Activated naive CD4-positive, alpha-beta T cell treated with anti-CD3 and anti-CD28 coated beads, Interleukin-2, amount 50 U/mL, for 72 hours (primary cell): ENCODE data around the gene DCDC2B. TPM values are rescaled to one million over a fixed set of nuclear protein-coding genes. Genes with fewer than 3 reads are reported as not detected.
"Not testable (repeated sequence)": the region's sequence is repeated elsewhere in the genome, so short reads cannot be mapped to it uniquely, and the experiment has no call there.

Experiments
- ATAC-seq, 2 donors: fragments of 150-1000 bp; cut with Tn5 transposase; 2 replicates each; pipeline ENCODE4 v1.10.0; 2021; ENCODE audit warnings: mild to moderate bottlenecking in 2 of 2, moderate library complexity in 2 of 2
- DNase-seq, 2 donors: peaks; one replicate each; pipeline ENCODE4 v3.0.0; 2021 to 2022; ENCODE audit warnings: low spot score in 2 of 2
- H3K27ac Mint-ChIP-seq, 2 donors: one replicate each; pipeline ENCODE4 v1.8.0; 2022; ENCODE audit warnings: mild to moderate bottlenecking in 2 of 2, mixed read lengths in 2 of 2
- H3K36me3 Mint-ChIP-seq, 2 donors: one replicate each; pipeline ENCODE4 v1.8.0; 2022; ENCODE audit warnings: mixed read lengths in 2 of 2
- H3K9me3 Mint-ChIP-seq, 2 donors: one replicate each; pipeline ENCODE4 v1.8.0; 2022; ENCODE audit warnings: mixed read lengths in 2 of 2
- total RNA-seq, 2 donors: library from RNA; stranded (reverse); gene quantifications; one replicate each; pipeline ENCODE4 v1.2.3, GENCODE V29; 2022

Gene DCDC2B
- total RNA-seq = under 1 TPM in 1 of 2 donors, not detected in 1; 0.16 TPM

DNA sequence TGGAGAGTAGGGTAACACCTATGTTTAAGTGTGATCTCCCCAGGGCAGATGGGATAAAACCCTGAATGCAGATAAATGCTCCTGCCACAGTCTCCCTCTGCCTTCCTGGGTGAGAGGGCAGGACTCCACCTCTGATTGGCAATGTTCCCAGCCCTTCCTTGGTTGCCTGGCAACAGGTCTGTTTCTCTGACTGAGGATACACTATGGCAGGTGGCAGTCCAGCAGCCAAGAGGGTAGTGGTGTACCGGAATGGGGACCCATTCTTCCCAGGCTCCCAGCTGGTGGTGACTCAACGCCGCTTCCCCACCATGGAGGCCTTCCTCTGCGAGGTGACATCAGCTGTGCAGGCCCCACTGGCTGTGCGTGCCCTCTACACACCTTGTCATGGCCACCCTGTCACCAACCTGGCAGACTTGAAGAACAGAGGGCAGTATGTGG, at the start of gene DCDC2B:
DCDC2B (plus strand) TSS at position 199 of the 438 bp plus-strand sequence; CDS start at position 204, 5 bp downstream.
- Mint-ChIP-seq H3K9me3 (no peaks in the 10 kb centered on the region), H3K36me3 (peaks cover 6 to 15% of the 10 kb centered on the region in 2 donors), H3K27ac (peak within 1 kb of the TSS; percentile 19 to 76)
- ATAC-seq (no peak), DNase-seq (no peak)

DNA sequence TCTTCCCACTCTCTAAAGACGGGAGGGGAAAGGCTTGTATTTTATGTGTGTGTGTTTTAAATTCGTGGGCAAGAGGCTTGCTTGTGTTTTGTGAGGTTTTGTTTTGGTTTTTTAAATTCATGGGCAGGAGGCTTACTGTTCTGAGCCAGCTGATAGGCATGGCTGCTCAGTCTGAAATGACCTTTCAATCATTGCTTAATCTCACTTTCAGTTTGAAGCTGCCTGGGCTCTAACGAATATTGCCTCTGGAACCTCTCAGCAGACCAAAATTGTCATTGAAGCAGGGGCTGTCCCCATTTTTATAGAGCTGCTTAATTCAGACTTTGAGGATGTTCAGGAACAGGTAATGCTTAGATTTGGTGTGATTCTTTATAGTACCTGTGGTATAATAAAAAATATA, 49.7 kb upstream of the DCDC2B start:
- ATAC-seq = peak in 1 of 2 donors; percentile 95
- Mint-ChIP-seq H3K27ac (peak overlapping the region in 1 of 2 donors; percentile 13), H3K9me3 (no peaks in the 10 kb centered on the region)

DNA sequence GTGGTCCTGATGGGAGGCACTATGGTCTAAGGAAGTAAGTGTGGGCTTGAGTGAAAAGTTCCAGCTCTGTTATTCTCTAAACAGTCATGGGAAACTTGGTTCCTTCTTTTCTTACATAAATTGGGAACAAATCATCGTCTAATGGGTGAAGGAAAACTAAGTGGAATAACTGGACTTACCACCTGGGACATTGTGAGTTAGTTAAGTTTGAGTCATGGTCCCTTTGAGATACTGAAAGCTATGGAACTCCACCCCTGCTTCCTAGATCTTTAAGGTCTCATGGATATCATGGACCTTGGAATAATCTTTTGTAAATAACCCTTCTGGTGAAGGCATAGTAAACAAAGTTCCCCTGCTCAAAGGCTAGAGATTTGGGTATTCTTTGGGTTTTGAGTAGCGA, 45.5 kb upstream of the DCDC2B start:
- DNase-seq (no peak), ATAC-seq (no peak)
- Mint-ChIP-seq H3K27ac (peak overlapping the region in 1 of 2 donors; percentile 79), H3K36me3 (peaks cover under 1 to 2% of the 10 kb centered on the region in 2 donors), H3K9me3 (no peaks in the 10 kb centered on the region)

More for the DNA sequence above, 49.7 kb upstream of the DCDC2B start:
- DNase-seq = no peak
- peaks cover 10 to 11% of the 10 kb centered on the region in 2 donors for H3K36me3 Mint-ChIP-seq

DNA sequence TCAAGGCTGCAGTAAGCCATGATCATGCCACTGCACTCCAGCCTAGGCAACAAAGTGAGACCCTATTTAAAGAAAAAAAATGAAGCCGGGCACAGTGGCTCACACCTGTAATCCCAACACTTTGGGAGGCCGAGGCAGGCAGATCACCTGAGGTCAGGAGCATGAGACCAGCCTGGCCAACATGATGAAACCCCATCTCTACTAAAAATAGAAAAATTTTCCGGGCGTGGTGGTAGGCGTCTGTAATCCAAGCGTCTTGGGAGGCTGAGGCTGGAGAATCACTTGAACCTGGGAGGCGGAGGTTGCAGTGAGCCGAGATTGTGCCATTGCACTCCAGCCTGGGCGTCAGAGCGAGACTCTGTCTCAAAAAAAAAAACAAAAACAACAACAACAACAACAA, 43.3 kb upstream of the DCDC2B start:
- DNase-seq, H3K27ac Mint-ChIP-seq, ATAC-seq, H3K9me3 Mint-ChIP-seq: not testable (repeated sequence)
- H3K36me3 Mint-ChIP-seq = peaks cover 6 to 12% of the 10 kb centered on the region in 2 donors

GRCh38 chr1:32170991-32171390, 37.9 kb upstream of the DCDC2B start:
- no peaks in the 10 kb centered on the region for H3K9me3 Mint-ChIP-seq
- H3K36me3 Mint-ChIP-seq = peaks cover 10 to 33% of the 10 kb centered on the region in 2 donors
- DNase-seq = no peak
- ATAC-seq = no peak
- H3K27ac Mint-ChIP-seq = peak overlapping the region in 1 of 2 donors; percentile 67

DNA sequence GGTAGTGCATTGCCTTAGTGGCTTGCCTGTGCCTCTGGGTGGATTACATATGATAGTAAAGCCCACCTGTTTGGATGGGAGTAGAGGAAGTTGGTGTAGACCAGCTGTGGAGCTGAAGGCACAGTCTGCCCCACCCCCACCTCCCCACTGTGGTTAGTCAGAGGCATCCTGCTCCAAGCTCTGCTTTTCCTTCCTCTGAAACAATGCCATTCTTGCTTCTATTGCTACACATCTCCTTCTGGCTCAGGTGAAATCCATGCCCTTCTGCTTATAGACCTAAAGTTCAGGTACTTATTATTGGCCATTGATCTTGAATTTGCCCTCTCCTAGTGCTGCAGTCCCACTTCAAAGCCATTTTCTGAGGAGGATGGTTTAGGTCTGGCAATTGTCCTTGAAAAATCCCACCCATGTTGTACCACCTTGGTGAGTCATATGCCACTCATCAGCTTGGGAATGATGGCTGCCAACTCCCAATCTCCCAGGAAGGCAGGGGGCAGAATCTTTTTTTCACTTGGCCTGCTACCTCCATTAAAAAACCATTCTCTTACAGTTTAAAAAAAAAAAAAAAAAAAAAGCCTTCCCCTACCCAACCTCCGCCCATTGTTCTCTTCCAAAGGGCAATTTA, 36.2 kb upstream of the DCDC2B start:
- ATAC-seq = no peak
- Mint-ChIP-seq H3K36me3 (peaks cover 10 to 33% of the 10 kb centered on the region in 2 donors), H3K27ac (peak overlapping the region in 1 of 2 donors; percentile 67), H3K9me3 (no peaks in the 10 kb centered on the region)
- no peak for DNase-seq

DNA sequence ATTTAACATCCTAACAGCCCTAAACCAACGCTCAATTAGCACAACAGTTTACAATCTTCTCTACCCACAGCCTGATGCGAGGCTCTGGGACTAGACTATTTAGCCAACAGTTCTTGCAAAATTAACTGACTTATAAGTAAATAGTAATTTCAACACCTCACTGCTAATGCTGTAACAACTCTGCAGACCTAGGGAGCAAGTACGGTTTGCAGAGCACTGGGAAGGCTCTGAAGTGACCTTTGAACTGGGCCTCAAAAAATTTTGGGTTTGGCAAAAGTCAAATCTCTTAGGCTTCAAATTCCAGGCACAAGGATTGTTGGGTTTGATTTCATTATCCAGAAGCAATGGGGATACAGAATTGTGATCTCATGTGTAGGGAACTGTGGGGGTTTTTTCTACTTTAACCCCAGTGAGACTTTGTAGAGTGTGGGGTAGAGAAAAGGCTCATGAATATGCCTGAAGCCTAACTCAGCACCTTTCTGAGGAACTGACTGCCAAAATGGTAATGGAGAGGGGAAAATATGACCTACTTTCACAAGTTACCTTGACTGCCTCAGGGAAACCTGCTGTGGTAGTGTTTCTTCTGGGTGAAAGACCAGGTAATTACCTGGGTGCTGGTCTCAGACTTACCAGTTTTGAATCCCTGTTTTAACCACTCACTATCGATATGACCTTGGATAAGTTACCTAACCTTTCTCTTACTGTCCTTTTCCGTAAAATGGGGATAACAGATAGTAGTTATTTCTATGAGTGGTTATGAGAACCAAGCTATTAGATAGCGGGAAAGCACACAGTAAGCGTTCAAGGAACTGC, 30.3 kb upstream of the DCDC2B start:
- H3K27ac Mint-ChIP-seq = peak overlapping the region; percentile 98
- no peak for DNase-seq
- peaks cover 19 to 31% of the 10 kb centered on the region in 2 donors for H3K36me3 Mint-ChIP-seq
- no peaks in the 10 kb centered on the region for H3K9me3 Mint-ChIP-seq
- no peak for ATAC-seq

GRCh38 chr1:32179193-32179442, 29.8 kb upstream of the DCDC2B start:
- peak overlapping the region; percentile 98 for H3K27ac Mint-ChIP-seq
- peak in 1 of 2 donors; percentile 23 for DNase-seq
- H3K36me3 Mint-ChIP-seq = peaks cover 22 to 36% of the 10 kb centered on the region in 2 donors
- ATAC-seq = no peak
- no peaks in the 10 kb centered on the region for H3K9me3 Mint-ChIP-seq

- Mint-ChIP-seq H3K36me3 (peaks cover 27 to 41% of the 10 kb centered on the region in 2 donors), H3K9me3 (no peaks in the 10 kb centered on the region), H3K27ac (peak within 1 kb of the TSS; percentile 98)
- ATAC-seq (peak; percentile 88), DNase-seq (peak; percentile 89 to 96)
Observed at GRCh38 chr1:32179443-32180185, 29.3 kb upstream of the DCDC2B start, which contains the start of gene TXLNA. TSS of gene TXLNA (plus strand) at chr1:32179675. CDS start at chr1:32180346, 671 bp downstream.

GRCh38 chr1:32180186-32181060, 28.5 kb upstream of the DCDC2B start:
- Mint-ChIP-seq H3K27ac (peak overlapping the region; percentile 97 to 98), H3K9me3 (no peaks in the 10 kb centered on the region), H3K36me3 (peaks cover 27 to 46% of the 10 kb centered on the region in 2 donors)
- peak; percentile 39 to 67 for DNase-seq
- peak; percentile 17 to 21 for ATAC-seq

GRCh38 chr1:32181065-32181464, 27.8 kb upstream of the DCDC2B start:
- Mint-ChIP-seq H3K9me3 (no peaks in the 10 kb centered on the region), H3K27ac (peak overlapping the region; percentile 97 to 98), H3K36me3 (peaks cover 29 to 50% of the 10 kb centered on the region in 2 donors)
- ATAC-seq = no peak
- no peak for DNase-seq

DNA sequence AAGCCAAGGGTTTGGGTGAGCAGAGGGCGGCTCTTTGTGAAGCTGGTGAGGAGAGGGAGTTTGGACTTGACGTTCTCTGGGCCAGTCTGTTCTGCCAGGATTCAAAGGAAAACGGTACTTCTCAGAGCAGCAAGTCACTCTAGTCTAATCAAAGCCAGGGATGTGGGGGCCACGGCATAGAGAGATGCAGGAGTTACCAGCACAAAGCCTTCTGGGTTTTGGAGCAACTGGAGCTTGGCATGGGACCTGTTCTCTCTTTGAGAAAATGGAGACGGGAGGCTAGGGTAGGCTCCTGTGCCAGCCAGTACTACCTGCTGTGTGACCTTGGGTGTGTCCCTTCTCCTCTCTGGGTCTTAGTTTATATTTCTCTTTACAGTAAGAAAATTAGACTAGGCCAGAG, 27.3 kb upstream of the DCDC2B start:
- H3K36me3 Mint-ChIP-seq = peaks cover 34 to 55% of the 10 kb centered on the region in 2 donors
- DNase-seq (no peak), ATAC-seq (no peak)
- H3K9me3 Mint-ChIP-seq = no peaks in the 10 kb centered on the region
- H3K27ac Mint-ChIP-seq = peak overlapping the region; percentile 97 to 98

DNA sequence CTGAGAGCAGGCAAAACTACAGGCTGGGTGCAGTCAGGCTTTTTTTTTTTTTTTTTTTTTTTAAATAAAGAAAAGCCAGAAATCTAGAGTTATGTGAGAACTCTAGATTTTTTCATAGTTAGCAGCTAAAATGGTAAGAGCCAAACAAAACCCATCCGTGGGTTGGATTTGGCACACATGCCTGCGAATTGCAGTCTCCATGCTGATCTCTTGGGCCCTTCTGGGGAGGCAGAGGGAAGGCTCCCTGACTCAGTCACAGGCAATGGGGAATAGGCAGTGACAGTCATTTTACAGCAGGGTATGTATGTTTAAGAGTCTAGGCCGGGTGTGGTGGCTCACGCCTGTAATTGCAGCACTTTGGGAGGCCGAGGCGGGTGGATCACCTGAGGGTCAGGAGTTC, 26.8 kb upstream of the DCDC2B start:
- DNase-seq (no peak), ATAC-seq (no peak)
- H3K36me3 Mint-ChIP-seq = peaks cover 36 to 57% of the 10 kb centered on the region in 2 donors
- no peaks in the 10 kb centered on the region for H3K9me3 Mint-ChIP-seq
- H3K27ac Mint-ChIP-seq = peak overlapping the region; percentile 28 to 95

- no peaks in the 10 kb centered on the region for H3K9me3 Mint-ChIP-seq
- peak overlapping the region; percentile 36 to 83 for H3K27ac Mint-ChIP-seq
- ATAC-seq (no peak), DNase-seq (no peak)
- peaks cover 50 to 72% of the 10 kb centered on the region in 2 donors for H3K36me3 Mint-ChIP-seq
Observed at GRCh38 chr1:32184650-32185049, 24.2 kb upstream of the DCDC2B start.

GRCh38 chr1:32186077-32186476, 22.8 kb upstream of the DCDC2B start:
- peak overlapping the region; percentile 48 to 91 for H3K27ac Mint-ChIP-seq
- no peaks in the 10 kb centered on the region for H3K9me3 Mint-ChIP-seq
- DNase-seq (no peak), ATAC-seq (peak; percentile 25 to 48)
- H3K36me3 Mint-ChIP-seq = peaks cover 45 to 65% of the 10 kb centered on the region in 2 donors

GRCh38 chr1:32186491-32186890, 22.4 kb upstream of the DCDC2B start:
- ATAC-seq (no peak), DNase-seq (no peak)
- Mint-ChIP-seq H3K36me3 (peaks cover 45 to 63% of the 10 kb centered on the region in 2 donors), H3K9me3 (no peaks in the 10 kb centered on the region), H3K27ac (peak overlapping the region; percentile 48 to 91)
